NCI-H1417 treated with DMSO at 0.1 percent for 48 hours (cell line): ENCODE measurements around the gene NUTM2F.
"Not testable (repeated sequence)": the region's sequence is repeated elsewhere in the genome, so short reads cannot be mapped to it uniquely, and the experiment has no call there.

Experiments
- DNase-seq: peaks from one replicate; lab custom pipeline; 2025; lab: John Stamatoyannopoulos, UW

NUTM2F gene, protein sequence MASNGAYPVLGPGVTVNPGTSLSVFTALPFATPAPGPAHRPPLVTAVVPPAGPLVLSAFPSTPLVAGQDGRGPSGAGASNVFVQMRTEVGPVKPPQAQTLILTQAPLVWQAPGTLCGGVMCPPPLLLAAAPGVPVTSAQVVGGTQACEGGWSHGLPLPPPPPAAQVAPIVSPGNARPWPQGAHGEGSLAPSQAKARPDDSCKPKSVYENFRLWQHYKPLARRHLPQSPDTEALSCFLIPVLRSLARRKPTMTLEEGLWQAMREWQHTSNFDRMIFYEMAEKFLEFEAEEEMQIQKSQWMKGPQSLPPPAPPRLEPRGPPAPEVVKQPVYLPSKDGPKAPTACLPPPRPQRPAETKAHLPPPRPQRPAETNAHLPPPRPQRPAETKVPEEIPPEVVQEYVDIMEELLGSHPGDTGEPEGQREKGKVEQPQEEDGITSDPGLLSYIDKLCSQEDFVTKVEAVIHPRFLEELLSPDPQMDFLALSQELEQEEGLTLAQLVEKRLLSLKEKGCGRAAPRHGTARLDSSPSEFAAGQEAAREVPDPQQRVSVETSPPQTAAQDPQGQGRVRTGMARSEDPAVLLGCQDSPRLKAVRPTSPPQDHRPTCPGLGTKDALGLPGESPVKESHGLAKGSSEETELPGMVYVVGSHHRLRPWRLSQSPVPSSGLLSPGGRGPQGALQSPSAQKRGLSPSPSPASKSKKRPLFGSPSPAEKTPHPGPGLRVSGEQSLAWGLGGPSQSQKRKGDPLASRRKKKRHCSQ

DNA sequence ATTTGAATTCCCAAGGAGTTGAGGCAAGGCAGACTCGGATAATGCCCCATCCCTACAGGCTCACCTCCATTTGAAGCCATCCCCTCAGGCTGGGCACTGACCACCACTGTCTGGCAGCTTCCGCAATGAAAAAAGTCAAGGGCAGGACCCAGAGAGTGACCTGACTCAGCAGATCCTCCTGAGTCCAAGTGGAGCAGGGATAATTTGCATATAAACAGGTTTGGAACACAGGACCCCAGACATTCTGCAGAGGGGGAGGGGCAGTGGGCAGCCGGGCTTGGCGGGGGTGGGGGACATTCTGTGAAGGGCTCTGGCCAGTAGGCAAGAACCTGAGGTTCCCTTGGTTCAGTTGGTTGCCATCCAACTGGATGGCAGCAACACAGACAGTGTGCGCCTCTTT, at the start of gene NUTM2F:
TSS of gene NUTM2F (minus strand) at position 101 of the 400 bp plus-strand sequence. CDS start at position 80, 21 bp downstream.
- DNase-seq: not testable (repeated sequence)

GRCh38 chr9:94375197-94375596, 46.8 kb upstream of the NUTM2F start:
- DNase-seq: not testable (repeated sequence)

DNA sequence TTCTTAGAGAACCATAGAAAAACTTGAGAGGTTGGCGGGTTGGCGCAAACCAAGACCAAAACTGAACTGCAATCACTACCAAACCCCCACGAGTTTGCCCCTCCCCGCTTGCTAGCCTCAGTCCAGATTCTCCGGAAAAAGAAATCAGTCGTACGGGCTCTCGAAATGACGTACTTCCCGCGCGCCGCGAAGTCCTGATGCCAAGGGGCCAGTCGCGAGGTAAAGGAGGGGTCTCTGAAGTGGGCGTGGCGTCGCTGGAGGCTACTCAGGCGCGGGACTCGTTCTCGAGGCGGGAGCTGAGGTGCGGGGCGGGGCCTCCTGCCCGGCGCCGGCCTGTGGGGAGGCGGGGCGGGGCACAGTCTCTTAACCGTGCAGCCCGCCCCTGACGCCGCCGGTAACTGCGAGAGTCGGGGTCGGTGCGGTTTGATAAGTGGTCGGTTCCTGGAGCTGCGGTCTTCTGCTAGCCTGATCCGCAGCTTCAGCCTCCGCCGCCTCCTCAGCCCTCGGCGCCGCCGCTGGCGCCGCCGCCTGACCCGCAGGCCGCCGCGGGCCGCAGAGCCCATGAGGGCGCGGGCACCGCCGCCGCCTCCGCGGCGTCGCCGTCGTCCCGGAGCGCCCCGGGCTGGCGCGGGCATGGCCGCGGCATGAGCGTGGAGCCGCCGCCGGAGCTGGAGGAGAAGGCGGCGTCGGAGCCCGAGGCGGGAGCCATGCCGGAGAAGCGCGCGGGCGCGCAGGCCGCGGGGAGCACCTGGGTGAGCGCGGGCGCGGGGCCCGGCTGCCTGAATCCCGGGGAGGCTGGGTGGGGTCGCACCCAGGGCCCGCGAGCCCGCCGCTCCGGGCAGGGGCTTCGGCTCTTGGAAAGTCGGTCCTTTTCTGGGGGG, 46.0 kb upstream of the NUTM2F start:
- peak; percentile 89 for DNase-seq

DNA sequence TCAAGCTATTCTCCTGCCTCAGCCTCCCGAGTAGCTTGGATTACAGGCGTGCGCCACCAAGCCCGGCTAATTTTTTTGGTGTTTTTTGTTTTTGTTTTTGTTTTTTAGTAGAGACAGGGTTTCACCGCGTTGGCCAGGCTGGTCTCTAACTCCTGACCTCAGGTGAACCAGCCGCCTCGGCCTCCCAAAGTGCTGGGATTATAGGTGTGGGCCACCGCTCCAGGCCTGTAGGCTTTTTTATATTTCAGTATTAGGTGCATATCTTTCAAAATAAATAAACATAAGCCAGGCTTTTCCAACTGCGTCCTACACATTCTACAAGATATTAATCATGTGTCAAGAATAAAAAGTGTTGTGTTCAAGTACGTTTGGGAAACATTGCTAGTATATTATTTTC, 45.3 kb upstream of the NUTM2F start:
- DNase-seq: not testable (repeated sequence)

GRCh38 chr9:94370266-94370665, 41.8 kb upstream of the NUTM2F start:
- not testable (repeated sequence) for DNase-seq

- not testable (repeated sequence) for DNase-seq
Observed at GRCh38 chr9:94364093-94364614, 35.7 kb upstream of the NUTM2F start.

GRCh38 chr9:94357158-94357557, 28.7 kb upstream of the NUTM2F start:
- not testable (repeated sequence) for DNase-seq

DNA sequence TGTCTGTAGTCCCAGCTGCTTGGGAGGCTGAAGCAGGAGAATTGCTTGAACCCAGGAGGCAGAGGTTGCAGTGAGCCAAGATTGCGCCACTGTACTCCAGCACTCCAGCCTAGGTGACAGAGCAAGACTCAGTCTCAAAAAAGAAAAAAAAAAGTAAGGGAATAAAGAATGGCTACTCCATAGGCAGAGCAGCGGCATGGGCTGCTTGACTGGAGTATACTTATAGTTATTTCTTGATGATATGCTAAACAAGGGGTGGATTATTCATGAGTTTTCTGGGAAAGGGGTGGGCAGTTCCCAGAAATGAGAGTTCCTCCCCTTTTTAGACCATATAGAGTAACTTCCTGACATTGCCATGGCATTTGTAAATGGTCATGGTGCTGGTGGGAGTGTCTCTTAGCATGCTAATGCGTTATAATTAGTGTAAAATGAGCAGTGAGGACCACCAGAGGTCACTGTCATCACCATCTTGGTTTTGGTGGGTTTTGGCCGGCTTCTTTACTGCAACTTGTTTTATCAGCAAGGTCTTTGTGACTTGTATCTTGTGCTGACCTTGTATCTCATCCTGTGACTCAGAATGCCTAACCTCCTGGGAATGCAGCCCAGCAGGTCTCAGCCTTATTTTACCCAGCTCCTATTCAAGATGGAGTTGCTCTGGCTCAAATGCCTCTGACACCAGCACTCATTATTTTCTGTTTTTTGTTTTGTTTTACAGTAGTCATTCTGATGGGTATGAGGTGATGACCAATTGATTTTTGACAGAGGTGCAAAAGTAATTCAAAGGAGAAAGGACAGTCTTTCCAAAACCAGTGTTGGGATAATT, 23.7 kb upstream of the NUTM2F start:
- DNase-seq: not testable (repeated sequence)

DNA sequence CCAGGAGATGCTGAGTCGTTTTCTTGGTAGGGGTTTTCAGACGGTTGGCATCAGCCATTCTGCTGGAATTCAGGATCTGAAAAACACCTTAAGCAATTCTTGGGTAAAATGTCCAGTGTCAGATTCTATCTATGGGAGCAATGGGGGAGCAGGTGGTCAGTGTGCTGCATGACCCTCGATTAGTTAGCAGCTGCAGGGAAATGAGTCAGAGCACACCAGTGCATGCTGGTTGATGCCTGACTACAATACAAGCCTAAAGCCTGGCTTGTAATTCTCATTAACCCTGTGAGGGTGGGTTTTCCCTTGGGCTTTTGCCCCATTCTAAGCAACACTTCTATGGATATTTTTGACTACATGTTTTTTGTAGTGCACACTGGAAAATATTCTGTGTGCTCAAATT, 20.3 kb upstream of the NUTM2F start:
- DNase-seq: not testable (repeated sequence)

DNA sequence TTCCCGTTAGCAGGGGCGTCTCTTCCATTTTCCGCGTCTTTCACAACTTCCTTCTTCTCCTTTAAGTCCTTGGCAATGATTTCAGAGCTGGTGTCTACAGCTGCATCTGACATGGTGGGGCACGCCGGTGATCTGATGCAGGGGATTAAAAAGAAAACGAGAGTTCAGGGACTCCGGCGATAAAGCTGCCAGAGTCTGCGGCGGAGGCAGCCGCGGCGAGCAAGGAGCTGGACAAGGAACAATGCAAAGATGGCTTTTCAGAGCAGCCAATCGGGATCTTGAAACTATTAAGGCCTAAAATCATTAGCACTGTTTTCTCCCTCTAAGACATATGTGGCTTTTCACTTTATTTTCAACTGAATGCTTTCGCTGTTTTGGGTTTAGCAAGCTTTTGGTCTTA, 19.0 kb upstream of the NUTM2F start:
- DNase-seq: not testable (repeated sequence)

- not testable (repeated sequence) for DNase-seq
Observed at GRCh38 chr9:94341703-94342102, 13.3 kb upstream of the NUTM2F start.

- not testable (repeated sequence) for DNase-seq
Observed at GRCh38 chr9:94340750-94341149, 12.3 kb upstream of the NUTM2F start.

- DNase-seq: not testable (repeated sequence)
Observed at GRCh38 chr9:94339657-94340056, 11.2 kb upstream of the NUTM2F start.

DNA sequence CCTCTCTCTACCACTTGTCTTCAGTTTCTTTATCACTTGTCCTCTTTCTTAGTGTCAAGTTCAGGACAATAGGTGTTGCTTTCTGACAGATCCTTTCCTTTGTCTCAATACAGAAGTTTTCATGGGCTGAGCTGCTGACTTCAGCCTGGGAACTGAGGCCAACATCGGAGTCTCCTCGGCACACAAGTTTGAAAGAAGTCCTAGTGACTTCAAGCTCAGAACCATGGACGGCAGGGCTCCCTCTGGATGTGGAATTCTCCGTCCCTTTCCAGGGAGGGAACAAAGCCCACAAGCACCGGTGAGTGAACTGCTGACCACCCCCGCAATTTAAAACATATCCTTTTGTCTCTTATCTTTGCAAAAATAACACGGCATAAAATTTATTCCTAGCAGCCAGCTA, 10.3 kb upstream of the NUTM2F start:
- not testable (repeated sequence) for DNase-seq

DNA sequence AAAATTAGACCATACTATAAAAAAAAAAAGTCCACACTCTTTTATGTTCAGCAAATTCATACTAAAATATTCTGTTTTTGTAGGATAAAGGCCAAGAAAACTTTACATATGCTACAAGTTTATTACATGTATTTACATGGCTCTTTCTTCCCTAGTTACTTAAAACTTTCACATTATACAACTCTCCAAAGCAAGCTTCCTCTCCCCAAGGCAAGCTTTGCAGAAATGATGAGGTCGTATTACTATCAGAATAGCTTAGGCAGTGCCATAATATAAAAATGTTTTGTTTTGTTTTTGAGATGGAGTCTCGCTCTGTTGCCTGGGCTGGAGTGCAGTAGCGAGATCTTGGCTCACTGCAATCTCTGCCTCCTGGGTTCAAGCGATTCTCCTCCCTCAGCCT, 8.0 kb upstream of the NUTM2F start:
- DNase-seq: not testable (repeated sequence)

GRCh38 chr9:94325583-94325982, 2.9 kb downstream of the NUTM2F start:
- not testable (repeated sequence) for DNase-seq

DNA sequence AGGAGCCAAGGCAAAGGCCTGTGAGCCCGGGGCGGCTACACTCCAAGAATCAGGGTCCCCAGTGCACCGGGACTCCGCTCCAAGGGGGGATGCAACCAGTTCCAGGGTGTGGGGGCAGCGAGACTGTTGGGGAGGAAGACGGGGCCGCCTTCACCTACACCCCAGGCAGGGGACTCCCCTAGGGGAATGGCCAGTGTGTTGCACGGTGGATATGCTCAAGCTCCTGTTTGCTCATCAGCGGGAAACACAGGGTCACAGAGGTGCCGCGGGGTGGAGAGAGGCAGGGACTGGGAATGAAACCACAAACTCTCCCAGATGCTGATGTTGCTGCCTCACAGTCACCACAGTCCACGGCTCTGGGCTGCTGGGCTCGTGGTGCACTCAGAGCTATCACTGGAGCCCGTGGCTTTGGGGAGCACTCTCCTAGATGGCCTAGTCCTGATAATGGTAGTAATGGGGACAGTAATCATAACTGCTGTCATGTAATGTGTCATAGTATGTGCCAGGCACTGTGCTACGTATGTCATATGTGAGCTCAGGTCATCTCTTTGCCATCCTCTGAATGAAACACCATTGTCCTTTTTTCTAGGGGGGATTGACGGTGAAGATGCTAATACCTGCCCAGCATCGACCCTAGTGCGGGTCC, 5.2 kb downstream of the NUTM2F start:
- not testable (repeated sequence) for DNase-seq

DNA sequence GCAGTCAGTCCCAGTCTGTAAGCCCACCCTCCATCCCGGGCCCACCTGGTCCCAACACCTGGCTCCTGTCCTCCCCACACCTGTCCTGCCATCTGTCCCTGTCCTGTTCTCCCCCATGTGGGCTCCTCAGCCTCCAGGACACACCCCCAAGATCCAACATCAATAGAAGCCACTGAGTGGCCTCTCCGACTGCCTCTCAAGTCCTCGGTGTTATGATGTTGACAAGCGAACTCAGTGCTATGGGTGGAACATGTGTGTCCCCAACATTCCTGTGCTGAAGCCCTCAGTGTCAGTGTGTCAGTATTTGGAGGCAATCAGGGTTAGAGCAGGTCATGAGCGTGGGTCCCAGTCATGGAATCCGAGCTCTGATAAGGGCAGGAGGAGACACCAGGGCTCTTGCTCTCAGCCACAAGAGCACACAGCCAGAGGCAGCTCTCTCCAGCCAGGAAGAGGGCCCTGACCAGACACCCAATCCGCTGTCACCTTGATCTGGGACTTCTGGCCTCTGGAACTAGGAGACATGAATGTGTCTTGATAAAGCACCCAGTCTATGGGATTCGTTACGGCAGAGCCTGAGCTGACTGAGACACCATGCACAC, 6.0 kb downstream of the NUTM2F start:
- not testable (repeated sequence) for DNase-seq

DNA sequence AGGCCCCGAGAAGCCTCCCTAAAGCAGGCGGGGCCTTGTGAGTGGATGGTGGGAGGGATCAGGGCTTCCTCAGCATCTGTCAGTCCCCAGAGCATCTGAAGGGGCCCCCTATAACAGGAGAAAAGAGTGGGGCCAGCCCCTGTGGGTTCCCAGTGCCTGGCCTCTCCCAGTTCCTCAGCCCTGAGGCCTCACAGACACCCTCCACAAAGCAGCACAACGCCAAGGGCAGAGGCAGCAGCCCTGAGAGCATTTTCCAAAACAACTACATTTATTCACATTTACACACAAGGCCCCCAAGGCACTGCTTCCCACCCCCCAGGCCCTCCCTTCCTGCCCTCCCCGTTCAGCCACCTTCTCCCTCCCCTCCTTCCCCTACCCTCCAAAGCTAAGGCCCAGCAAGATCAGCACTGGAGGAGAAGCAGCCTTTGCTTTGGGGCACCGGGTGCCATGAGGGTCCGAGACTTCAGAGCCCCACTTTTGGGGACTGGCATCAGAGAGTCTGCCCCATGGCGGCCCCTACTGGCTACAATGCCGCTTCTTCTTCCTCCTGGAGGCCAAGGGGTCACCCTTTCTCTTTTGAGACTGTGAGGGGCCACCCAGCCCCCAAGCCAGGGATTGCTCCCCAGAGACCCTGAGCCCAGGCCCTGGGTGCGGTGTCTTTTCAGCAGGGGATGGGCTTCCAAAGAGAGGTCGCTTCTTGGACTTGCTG, 10.3 kb downstream of the NUTM2F start:
- DNase-seq: not testable (repeated sequence)
